ENCODE results near the gene PLEKHM2. TPM values are rescaled to one million over a fixed set of nuclear protein-coding genes. Genes with fewer than 3 reads are reported as not detected.

PLEKHM2 gene
- total RNA-seq, 1 donor from 2014 or later: 90.9 TPM

- intact Hi-C loops (cut with DNase I): no loop called here
- Histone ChIP-seq H3K27ac (no peak overlapping the region), H3K4me1 (peaks cover 16% of the 10 kb centered on the region), H3K36me3 (no peaks in the 10 kb centered on the region), H3K9me3 (no peaks in the 10 kb centered on the region), H3K4me3 (no peak overlapping the region), H3K27me3 (no peaks in the 10 kb centered on the region)
- peak; percentile 92 for ATAC-seq
- peak; percentile 91 for DNase-seq
- TF ChIP-seq CTCF (IDR thresholded peaks at IDR 0.05): peak; percentile 86
Observed at GRCh38 chr1:15740924-15741850, 57.1 kb downstream of the PLEKHM2 start.

- DNase-seq (no peak), ATAC-seq (no peak)
- TF ChIP-seq CTCF (IDR thresholded peaks at IDR 0.05): no peak
- intact Hi-C loops (cut with DNase I): no loop called here
- Histone ChIP-seq H3K4me3 (no peak within 1 kb of the TSS), H3K27ac (no peak within 1 kb of the TSS), H3K9me3 (no peaks in the 10 kb centered on the region), H3K4me1 (peaks cover 7% of the 10 kb centered on the region), H3K36me3 (no peaks in the 10 kb centered on the region), H3K27me3 (no peaks in the 10 kb centered on the region)
Observed at GRCh38 chr1:15742339-15742801, 58.2 kb downstream of the PLEKHM2 start, which contains the start of gene TMEM82. Gene TMEM82 (plus strand): TSS chr1:15742499. CDS start chr1:15742560, 61 bp downstream.

- TF ChIP-seq CTCF (IDR thresholded peaks at IDR 0.05): no peak
- Histone ChIP-seq H3K4me3 (no peak overlapping the region), H3K9me3 (no peaks in the 10 kb centered on the region), H3K27me3 (no peaks in the 10 kb centered on the region), H3K27ac (no peak overlapping the region), H3K4me1 (peaks cover 11% of the 10 kb centered on the region), H3K36me3 (no peaks in the 10 kb centered on the region)
- no peak for ATAC-seq
- intact Hi-C loops (cut with DNase I): no loop called here
- no peak for DNase-seq
Observed at GRCh38 chr1:15744122-15744679, 60.1 kb downstream of the PLEKHM2 start.

- no peak for ATAC-seq
- H3K27me3 ChIP-seq: no peaks in the 10 kb centered on the region
- intact Hi-C loops (cut with DNase I): no loop called here
- H3K4me3 ChIP-seq: no peak overlapping the region
- H3K27ac ChIP-seq: no peak overlapping the region
- DNase-seq: no peak
- H3K36me3 ChIP-seq: no peaks in the 10 kb centered on the region
- H3K4me1 ChIP-seq: peaks cover 16% of the 10 kb centered on the region
- no peak for TF ChIP-seq CTCF (IDR thresholded peaks at IDR 0.05)
- H3K9me3 ChIP-seq: no peaks in the 10 kb centered on the region
Observed at GRCh38 chr1:15747378-15747777, 63.3 kb downstream of the PLEKHM2 start.

GRCh38 chr1:15748264-15748663 lies 64.1 kb downstream of the PLEKHM2 start:
- no peaks in the 10 kb centered on the region for H3K27me3 ChIP-seq
- no peak overlapping the region for H3K4me3 ChIP-seq
- no peaks in the 10 kb centered on the region for H3K9me3 ChIP-seq
- H3K27ac ChIP-seq: no peak overlapping the region
- TF ChIP-seq CTCF (IDR thresholded peaks at IDR 0.05): no peak
- intact Hi-C loops (cut with DNase I): no loop called here
- ATAC-seq: no peak
- no peaks in the 10 kb centered on the region for H3K36me3 ChIP-seq
- peaks cover 16% of the 10 kb centered on the region for H3K4me1 ChIP-seq
- DNase-seq: no peak

Data from upper lobe of right lung (tissue), 1 donor.